Peyer's patch (tissue), 4 donors: ENCODE results near the gene KRTAP5-2. TPM values are rescaled to one million over a fixed set of nuclear protein-coding genes. Genes with fewer than 3 reads are reported as not detected.

ENCODE experiments used
- DNase-seq, 3 donors: peaks; one replicate each; pipeline ENCODE4 v3.0.0-alpha.2; 2017 to 2019
- H3K27ac ChIP-seq, 4 donors: fragments of 200-600 bp; sonication (generic); one replicate each; pipeline ENCODE4 v1.5.1; 2016 to 2019
- H3K27me3 ChIP-seq, 2 donors: fragments of 200-600 bp; sonication (generic); one replicate each; pipeline ENCODE4 v1.5.1; 2019
- H3K36me3 ChIP-seq, 3 donors: fragments of 200-600 bp; sonication (generic); one replicate each; pipeline ENCODE4 v1.5.1; 2016 to 2019
- H3K4me1 ChIP-seq, 4 donors: fragments of 200-600 bp; sonication (generic); one replicate each; pipeline ENCODE4 v1.5.1; 2016 to 2019
- H3K4me3 ChIP-seq, 4 donors: fragments of 200-600 bp; sonication (generic); 1 replicate in 3 of 4; 2 replicates in 1 of 4; pipeline ENCODE4 v1.5.1; 2016 to 2019; ENCODE audit warnings: mild to moderate bottlenecking in 1 of 4
- H3K9me3 ChIP-seq, 4 donors: fragments of 200-600 bp; sonication (generic); one replicate each; pipeline ENCODE4 v1.5.1; 2016 to 2019; ENCODE audit warnings: mild to moderate bottlenecking in 1 of 4
- POLR2A ChIP-seq, 2 donors: fragments of 450-650 bp; IDR thresholded peaks; one replicate each; pipeline ENCODE4 v1.5.1; 2017; ENCODE audit warnings: antibody characterized with exemption in 2 of 2, mild to moderate bottlenecking in 2 of 2, moderate library complexity in 2 of 2
- total RNA-seq, 4 donors: library from RNA; depleted of rRNA; stranded (reverse); fragments of >200 nt; gene quantifications; one replicate each; pipeline ENCODE4 v1.1.0, GENCODE V29; 2016
- TF ChIP-seq, protein P1 (sequence below), 6 experiments: fragments of 450-650 bp in 4 of 6; fragments of 200-600 bp in 2 of 6; sonication (generic) in 1 of 6; IDR thresholded peaks; one replicate each; pipeline ENCODE4 v1.5.1; 2017 to 2019; ENCODE audit warnings: antibody characterized with exemption in 6 of 6, mild to moderate bottlenecking in 3 of 6, moderate library complexity in 1 of 6

The KRTAP5-2 gene
- total RNA-seq, 4 donors from 2014 or later, result not detected

DNA sequence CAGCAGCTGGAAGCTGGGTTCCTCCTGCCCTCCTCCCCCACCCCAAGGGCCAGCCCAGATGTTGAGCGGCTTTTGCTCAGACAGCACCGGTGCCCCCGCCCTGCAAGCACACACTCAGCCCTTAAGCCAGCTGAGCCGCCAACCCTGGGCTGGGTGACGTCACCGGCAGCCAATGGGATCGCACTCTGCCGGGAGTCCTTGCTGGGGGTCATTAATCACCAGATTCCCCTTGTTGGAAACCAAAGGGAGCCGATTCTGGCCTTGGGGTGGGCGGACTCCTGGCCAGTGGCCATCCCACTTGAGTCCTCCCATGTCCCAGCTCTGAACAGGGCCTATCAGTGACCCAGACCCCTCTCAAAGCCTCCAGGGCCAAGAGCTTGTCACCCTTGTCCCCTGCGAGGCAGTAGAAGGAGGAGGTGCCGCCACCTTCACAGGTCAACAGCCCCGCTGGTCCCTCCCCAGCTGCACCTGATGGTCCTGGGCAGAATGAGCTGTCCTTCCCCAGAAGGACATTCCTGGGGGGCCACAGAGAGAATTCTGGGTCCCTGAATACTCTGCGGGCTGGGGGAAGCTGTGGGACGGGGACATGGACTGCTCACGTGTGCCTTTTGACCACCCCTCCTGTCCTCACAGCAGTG is 33.4 kb downstream of the KRTAP5-2 start:
- peaks cover 0 to 86% (median 4%) of the 10 kb centered on the region in 4 donors for H3K4me1 ChIP-seq
- DNase-seq, result peak in 2 of 3 donors; percentile 76 to 85
- H3K36me3 ChIP-seq, result peaks cover 0 to 21% (median 0%) of the 10 kb centered on the region in 3 donors
- H3K27ac ChIP-seq, result peak overlapping the region in 2 of 4 donors; percentile 20 to 35
- H3K4me3 ChIP-seq, result no peak overlapping the region
- H3K9me3 ChIP-seq, result no peaks in the 10 kb centered on the region
- no peaks in the 10 kb centered on the region for H3K27me3 ChIP-seq
- TF ChIP-seq, protein P1, sequence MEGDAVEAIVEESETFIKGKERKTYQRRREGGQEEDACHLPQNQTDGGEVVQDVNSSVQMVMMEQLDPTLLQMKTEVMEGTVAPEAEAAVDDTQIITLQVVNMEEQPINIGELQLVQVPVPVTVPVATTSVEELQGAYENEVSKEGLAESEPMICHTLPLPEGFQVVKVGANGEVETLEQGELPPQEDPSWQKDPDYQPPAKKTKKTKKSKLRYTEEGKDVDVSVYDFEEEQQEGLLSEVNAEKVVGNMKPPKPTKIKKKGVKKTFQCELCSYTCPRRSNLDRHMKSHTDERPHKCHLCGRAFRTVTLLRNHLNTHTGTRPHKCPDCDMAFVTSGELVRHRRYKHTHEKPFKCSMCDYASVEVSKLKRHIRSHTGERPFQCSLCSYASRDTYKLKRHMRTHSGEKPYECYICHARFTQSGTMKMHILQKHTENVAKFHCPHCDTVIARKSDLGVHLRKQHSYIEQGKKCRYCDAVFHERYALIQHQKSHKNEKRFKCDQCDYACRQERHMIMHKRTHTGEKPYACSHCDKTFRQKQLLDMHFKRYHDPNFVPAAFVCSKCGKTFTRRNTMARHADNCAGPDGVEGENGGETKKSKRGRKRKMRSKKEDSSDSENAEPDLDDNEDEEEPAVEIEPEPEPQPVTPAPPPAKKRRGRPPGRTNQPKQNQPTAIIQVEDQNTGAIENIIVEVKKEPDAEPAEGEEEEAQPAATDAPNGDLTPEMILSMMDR (IDR thresholded peaks at IDR 0.05), result no peak
- no peak for TF ChIP-seq POLR2A (IDR thresholded peaks at IDR 0.05)

DNA sequence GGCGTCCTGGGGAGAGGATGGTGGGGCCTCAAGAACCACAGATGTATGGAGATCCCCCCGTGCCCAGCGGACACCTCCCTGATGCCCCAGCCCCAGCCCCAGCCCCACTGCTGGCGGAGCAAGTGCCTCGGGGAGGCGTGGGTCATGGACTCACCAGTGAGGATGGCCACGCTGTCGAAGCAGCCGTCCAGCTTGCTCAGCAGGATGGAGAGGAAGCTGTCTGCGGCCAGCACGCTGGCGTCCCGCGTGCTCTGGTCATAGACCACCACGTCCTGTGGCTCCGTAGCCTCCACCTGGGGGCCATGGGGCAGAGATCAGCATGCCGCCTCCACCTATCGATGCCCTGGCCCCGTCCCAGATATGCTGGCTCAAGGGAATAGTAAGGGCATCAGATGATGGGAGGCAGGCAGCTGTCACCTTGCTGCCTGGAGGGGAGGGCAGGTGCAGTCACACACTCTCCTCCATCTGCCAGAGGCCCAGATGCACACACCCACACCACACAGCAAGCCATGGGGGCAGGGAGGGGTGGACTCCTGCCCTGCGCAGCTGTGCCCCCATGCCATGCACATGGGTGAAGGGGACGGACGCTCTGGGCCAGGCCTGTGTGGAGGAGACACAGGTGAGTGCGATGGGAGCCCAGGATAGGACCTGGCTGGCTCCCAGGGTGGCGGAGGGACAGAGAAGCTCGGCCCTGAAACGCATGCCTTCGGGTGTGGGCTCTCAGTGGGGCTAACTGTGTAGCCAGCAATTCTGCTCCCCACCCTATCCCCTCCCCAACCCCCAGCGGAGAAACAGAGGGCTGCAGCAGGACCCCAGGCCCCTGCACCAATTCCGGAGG is 34.2 kb downstream of the KRTAP5-2 start:
- Histone ChIP-seq H3K27ac (peak overlapping the region in 2 of 4 donors; percentile 20 to 35), H3K4me3 (no peak overlapping the region), H3K36me3 (peaks cover 0 to 21% (median 0%) of the 10 kb centered on the region in 3 donors), H3K27me3 (no peaks in the 10 kb centered on the region), H3K9me3 (no peaks in the 10 kb centered on the region), H3K4me1 (peaks cover 0 to 86% (median 8%) of the 10 kb centered on the region in 4 donors)
- no peak for TF ChIP-seq POLR2A (IDR thresholded peaks at IDR 0.05)
- TF ChIP-seq, protein P1 (IDR thresholded peaks at IDR 0.05), result no peak
- no peak for DNase-seq

DNA sequence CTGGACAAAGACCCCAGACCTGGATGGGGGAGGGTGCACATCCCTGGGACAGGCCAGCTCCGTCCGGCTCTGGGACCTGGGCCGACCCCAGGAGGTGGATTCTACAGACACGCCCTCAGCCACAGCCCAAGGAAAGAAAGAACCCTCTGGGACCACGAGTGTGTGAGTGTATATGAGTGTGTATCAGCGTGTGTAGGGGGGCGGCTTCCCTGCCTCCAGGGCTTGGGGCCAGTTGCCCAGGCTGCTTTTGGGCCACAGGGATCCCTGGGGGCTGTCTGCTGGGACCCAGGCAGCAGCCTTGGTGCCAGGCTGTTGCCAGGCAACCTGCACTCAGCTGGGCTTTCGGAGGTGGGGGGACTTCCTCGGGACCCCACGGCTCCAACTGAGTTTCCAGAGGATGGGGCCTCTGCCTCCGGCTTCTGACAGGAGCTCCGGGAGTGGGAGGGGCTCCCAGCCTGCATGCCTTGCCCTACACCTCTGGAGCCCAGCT is 34.9 kb downstream of the KRTAP5-2 start:
- Histone ChIP-seq H3K27me3 (no peaks in the 10 kb centered on the region), H3K9me3 (no peaks in the 10 kb centered on the region), H3K36me3 (peaks cover 0 to 21% (median 0%) of the 10 kb centered on the region in 3 donors), H3K27ac (no peak overlapping the region), H3K4me3 (no peak overlapping the region), H3K4me1 (peaks cover 0 to 86% (median 8%) of the 10 kb centered on the region in 4 donors)
- DNase-seq, result no peak
- TF ChIP-seq, protein P1 (IDR thresholded peaks at IDR 0.05), result no peak
- no peak for TF ChIP-seq POLR2A (IDR thresholded peaks at IDR 0.05)

DNA sequence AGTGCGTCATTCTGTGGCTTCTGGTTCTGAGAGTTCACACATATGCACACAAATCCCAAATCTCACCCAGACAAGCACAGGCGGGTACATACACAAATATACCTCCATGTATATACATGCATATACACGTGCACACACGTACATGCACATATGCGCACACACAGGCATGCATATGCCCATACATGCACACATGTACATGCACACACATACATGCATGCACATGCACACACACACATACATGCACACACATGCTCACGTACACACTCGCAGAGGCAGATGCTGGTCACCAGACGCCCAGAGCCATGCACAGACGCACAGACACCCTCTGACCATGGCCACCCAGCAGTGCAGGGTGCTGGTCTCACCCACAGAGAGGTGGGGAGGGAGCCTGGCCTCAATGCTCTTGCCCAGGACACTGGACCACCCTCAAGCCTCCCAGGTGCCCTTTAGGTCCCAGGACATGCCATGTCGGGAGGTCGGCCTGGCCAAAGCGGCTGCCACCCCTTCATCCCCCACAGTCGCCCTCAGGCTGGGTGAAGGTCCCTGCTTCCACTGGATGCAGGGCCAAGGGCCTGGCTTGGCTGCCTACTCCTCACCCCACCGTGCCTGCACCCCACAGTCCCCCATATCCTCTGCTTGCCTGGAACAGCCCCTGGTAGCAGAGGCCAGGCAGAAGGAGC is 35.5 kb downstream of the KRTAP5-2 start:
- DNase-seq, result no peak
- H3K27ac ChIP-seq, result no peak overlapping the region
- no peaks in the 10 kb centered on the region for H3K9me3 ChIP-seq
- TF ChIP-seq, protein P1 (IDR thresholded peaks at IDR 0.05), result no peak
- TF ChIP-seq POLR2A (IDR thresholded peaks at IDR 0.05), result no peak
- no peaks in the 10 kb centered on the region for H3K27me3 ChIP-seq
- H3K4me3 ChIP-seq, result no peak overlapping the region
- H3K4me1 ChIP-seq, result peaks cover 0 to 82% (median 8%) of the 10 kb centered on the region in 4 donors
- H3K36me3 ChIP-seq, result peaks cover 0 to 22% (median 0%) of the 10 kb centered on the region in 3 donors

DNA sequence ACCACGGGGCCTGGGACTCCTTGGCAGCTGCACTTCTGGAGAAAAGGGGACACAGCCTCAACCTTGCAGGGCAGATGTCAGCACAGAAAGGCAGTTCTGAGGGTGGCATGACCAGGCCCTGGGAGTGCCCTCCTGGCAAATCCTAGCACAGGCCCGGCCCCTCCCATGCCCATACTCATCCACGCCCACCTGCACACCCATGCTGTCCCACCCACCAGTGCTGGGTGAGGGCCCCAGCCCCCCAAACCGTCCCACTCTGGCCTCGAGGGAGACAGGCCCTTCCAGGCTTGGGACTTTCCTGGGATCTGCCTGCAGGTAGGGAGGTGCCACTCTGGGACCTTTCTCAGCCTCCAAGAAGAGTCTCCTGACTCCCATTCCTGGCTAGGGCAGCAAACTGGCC is 36.1 kb downstream of the KRTAP5-2 start:
- TF ChIP-seq, protein P1 (IDR thresholded peaks at IDR 0.05), result no peak
- no peak for TF ChIP-seq POLR2A (IDR thresholded peaks at IDR 0.05)
- no peak overlapping the region for H3K4me3 ChIP-seq
- no peaks in the 10 kb centered on the region for H3K9me3 ChIP-seq
- H3K27ac ChIP-seq, result peak overlapping the region in 1 of 4 donors; percentile 4
- no peak for DNase-seq
- peaks cover 0 to 28% (median 0%) of the 10 kb centered on the region in 3 donors for H3K36me3 ChIP-seq
- no peaks in the 10 kb centered on the region for H3K27me3 ChIP-seq
- H3K4me1 ChIP-seq, result peaks cover 0 to 76% (median 8%) of the 10 kb centered on the region in 4 donors
